ENCODE data around the gene SETD2.

- TF ChIP-seq SUZ12 (IDR thresholded peaks at IDR 0.05; ENCODE audit: extremely low read depth, insufficient read depth, insufficient read length) (no peak), ZNF274 (IDR thresholded peaks at IDR 0.05; ENCODE audit: low read depth, low read length) (no peak)
These were observed 74.3 kb downstream of the SETD2 start for GRCh38 chr3:47089630-47090029.

Data from NT2/D1 (cell line).